Suprapubic skin (tissue), 4 donors: ENCODE data around the gene MCOLN2. TPM values are rescaled to one million over a fixed set of nuclear protein-coding genes. Genes with fewer than 3 reads are reported as not detected.

ENCODE experiments used
- DNase-seq, 2 donors: peaks; one replicate each; pipeline ENCODE4 v3.0.0-alpha.2; 2019; ENCODE audit warnings: low spot score in 2 of 2
- H3K27ac ChIP-seq: fragments of 200-600 bp; sonication (generic); one replicate; pipeline ENCODE4 v1.5.1; 2019
- H3K27me3 ChIP-seq: fragments of 200-600 bp; sonication (generic); one replicate; pipeline ENCODE4 v1.5.1; 2019
- H3K36me3 ChIP-seq: fragments of 200-600 bp; sonication (generic); one replicate; pipeline ENCODE4 v1.5.1; 2019
- H3K4me1 ChIP-seq: fragments of 200-600 bp; sonication (generic); one replicate; pipeline ENCODE4 v1.5.1; 2019
- H3K4me3 ChIP-seq: fragments of 200-600 bp; sonication (generic); one replicate; pipeline ENCODE4 v1.5.1; 2019; ENCODE audit warnings: mild to moderate bottlenecking
- H3K9me3 ChIP-seq: fragments of 200-600 bp; sonication (generic); one replicate; pipeline ENCODE4 v1.5.1; 2019
- EP300 ChIP-seq: sonication (generic); formaldehyde crosslinking; IDR thresholded peaks from one replicate; pipeline ENCODE4 v1.6.1; 2017; ENCODE audit warnings: antibody characterized with exemption
- POLR2A ChIP-seq, 2 donors: fragments of 450-650 bp; IDR thresholded peaks; one replicate each; pipeline ENCODE4 v1.6.1; 2017; ENCODE audit warnings: antibody characterized with exemption in 2 of 2, mild to moderate bottlenecking in 2 of 2, moderate library complexity in 2 of 2
- POLR2AphosphoS5 ChIP-seq, 3 donors: sonication (generic); formaldehyde crosslinking; IDR thresholded peaks; one replicate each; pipeline ENCODE4 v1.6.1; 2017; ENCODE audit warnings: antibody characterized with exemption in 3 of 3
- WGBS: methylation state at CpG from one replicate; pipeline ENCODE4 v1.1.5; 2018; 5-methylcytosine and 5-hydroxymethylcytosine counted together
- total RNA-seq, 4 donors: library from RNA; depleted of rRNA; stranded (reverse); fragments of >200 nt; gene quantifications; one replicate each; pipeline ENCODE4 v1.1.0, GENCODE V29; 2016
- TF ChIP-seq, protein P1 (sequence below), 2 donors: fragments of 200-600 bp in 1 of 2; fragments of 450-650 bp in 1 of 2; sonication (generic) in 1 of 2; IDR thresholded peaks; one replicate each; pipeline ENCODE4 v1.5.1; 2016 to 2019; ENCODE audit warnings: antibody characterized with exemption in 2 of 2, mild to moderate bottlenecking in 1 of 2, moderate library complexity in 1 of 2

MCOLN2 gene
- total RNA-seq, 4 donors from 2014 or later, result 0.72 to 9.8 (median 2.7) TPM

GRCh38 chr1:84884671-84885389 is 112.1 kb downstream of the MCOLN2 start:
- WGBS, result 50% methylated on average over 7 of the region's 7 CpGs
- Histone ChIP-seq H3K36me3 (no peaks in the 10 kb centered on the region), H3K27ac (no peak overlapping the region), H3K9me3 (no peaks in the 10 kb centered on the region), H3K27me3 (no peaks in the 10 kb centered on the region), H3K4me1 (no peaks in the 10 kb centered on the region), H3K4me3 (no peak overlapping the region)
- TF ChIP-seq POLR2AphosphoS5 (IDR thresholded peaks at IDR 0.05) (no peak), EP300 (no peak), POLR2A (IDR thresholded peaks at IDR 0.05) (no peak)
- TF ChIP-seq, protein P1, sequence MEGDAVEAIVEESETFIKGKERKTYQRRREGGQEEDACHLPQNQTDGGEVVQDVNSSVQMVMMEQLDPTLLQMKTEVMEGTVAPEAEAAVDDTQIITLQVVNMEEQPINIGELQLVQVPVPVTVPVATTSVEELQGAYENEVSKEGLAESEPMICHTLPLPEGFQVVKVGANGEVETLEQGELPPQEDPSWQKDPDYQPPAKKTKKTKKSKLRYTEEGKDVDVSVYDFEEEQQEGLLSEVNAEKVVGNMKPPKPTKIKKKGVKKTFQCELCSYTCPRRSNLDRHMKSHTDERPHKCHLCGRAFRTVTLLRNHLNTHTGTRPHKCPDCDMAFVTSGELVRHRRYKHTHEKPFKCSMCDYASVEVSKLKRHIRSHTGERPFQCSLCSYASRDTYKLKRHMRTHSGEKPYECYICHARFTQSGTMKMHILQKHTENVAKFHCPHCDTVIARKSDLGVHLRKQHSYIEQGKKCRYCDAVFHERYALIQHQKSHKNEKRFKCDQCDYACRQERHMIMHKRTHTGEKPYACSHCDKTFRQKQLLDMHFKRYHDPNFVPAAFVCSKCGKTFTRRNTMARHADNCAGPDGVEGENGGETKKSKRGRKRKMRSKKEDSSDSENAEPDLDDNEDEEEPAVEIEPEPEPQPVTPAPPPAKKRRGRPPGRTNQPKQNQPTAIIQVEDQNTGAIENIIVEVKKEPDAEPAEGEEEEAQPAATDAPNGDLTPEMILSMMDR (IDR thresholded peaks at IDR 0.05), result no peak
- no peak for DNase-seq

- no peak for DNase-seq
- Histone ChIP-seq H3K4me1 (no peaks in the 10 kb centered on the region), H3K4me3 (no peak overlapping the region), H3K36me3 (no peaks in the 10 kb centered on the region), H3K27ac (no peak overlapping the region), H3K27me3 (no peaks in the 10 kb centered on the region), H3K9me3 (no peaks in the 10 kb centered on the region)
- TF ChIP-seq EP300 (no peak), POLR2A (IDR thresholded peaks at IDR 0.05) (no peak), POLR2AphosphoS5 (IDR thresholded peaks at IDR 0.05) (no peak)
- TF ChIP-seq, protein P1 (IDR thresholded peaks at IDR 0.05), result no peak
Measured at GRCh38 chr1:84883286-84883685, 113.6 kb downstream of the MCOLN2 start.

DNA sequence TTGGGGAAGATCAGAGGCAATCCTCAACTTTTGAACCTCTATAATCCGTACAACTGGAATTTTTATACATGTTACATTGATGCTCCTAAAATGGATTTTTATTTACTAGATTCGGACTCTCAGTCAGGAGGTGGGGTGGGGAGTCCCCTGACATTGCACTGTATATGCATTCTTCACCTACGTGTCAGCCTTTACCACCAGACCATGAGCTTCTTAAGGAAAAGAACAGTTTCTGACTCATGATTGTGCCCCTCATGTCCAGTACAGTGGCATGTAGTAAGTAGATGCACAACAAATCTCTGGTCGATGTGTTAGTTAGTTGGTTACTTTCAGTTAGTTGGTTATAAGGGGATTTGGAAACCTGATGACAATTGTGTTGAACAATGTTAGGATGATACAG is 119.3 kb downstream of the MCOLN2 start:
- TF ChIP-seq, protein P1 (IDR thresholded peaks at IDR 0.05), result no peak
- no peak for TF ChIP-seq POLR2AphosphoS5 (IDR thresholded peaks at IDR 0.05)
- TF ChIP-seq POLR2A (IDR thresholded peaks at IDR 0.05), result no peak
- TF ChIP-seq EP300, result no peak
- Histone ChIP-seq H3K36me3 (no peaks in the 10 kb centered on the region), H3K9me3 (no peaks in the 10 kb centered on the region), H3K27ac (no peak overlapping the region), H3K27me3 (peaks cover 5% of the 10 kb centered on the region), H3K4me1 (no peaks in the 10 kb centered on the region), H3K4me3 (no peak overlapping the region)
- 90% methylated on average over 4 of the region's 4 CpGs for WGBS
- DNase-seq, result no peak

GRCh38 chr1:84876353-84876752 is 120.6 kb downstream of the MCOLN2 start:
- Histone ChIP-seq H3K4me1 (no peaks in the 10 kb centered on the region), H3K27me3 (peaks cover 5% of the 10 kb centered on the region), H3K9me3 (no peaks in the 10 kb centered on the region), H3K4me3 (no peak overlapping the region), H3K27ac (no peak overlapping the region), H3K36me3 (no peaks in the 10 kb centered on the region)
- 88% methylated on average over 5 of the region's 5 CpGs for WGBS
- TF ChIP-seq, protein P1 (IDR thresholded peaks at IDR 0.05), result no peak
- TF ChIP-seq POLR2A (IDR thresholded peaks at IDR 0.05) (no peak), EP300 (no peak), POLR2AphosphoS5 (IDR thresholded peaks at IDR 0.05) (no peak)
- DNase-seq, result no peak

Other genes with a start within 250 kb of the MCOLN2 start
- gene LPAR3, start 103.9 kb downstream of the MCOLN2 start, total RNA-seq, result 10 to 100 TPM; 13.9 to 25.1 (median 17.7) TPM
- gene MCOLN3, start 51.4 kb upstream of the MCOLN2 start, total RNA-seq, result 10 to 100 TPM in 1 of 4 donors, 1 to 10 TPM in 3; 2.0 to 10.7 (median 6.1) TPM
- 10 to 100 TPM in 2 of 4 donors, 1 to 10 TPM in 2; 5.9 to 12.6 (median 10.1) TPM for gene SYDE2, start 203.9 kb upstream of the MCOLN2 start, total RNA-seq